OCI-LY7 (cell line): ENCODE data around the gene PANK3. TPM values are rescaled to one million over a fixed set of nuclear protein-coding genes. Genes with fewer than 3 reads are reported as not detected.
"Not testable (repeated sequence)": the region's sequence is repeated elsewhere in the genome, so short reads cannot be mapped to it uniquely, and the experiment has no call there.

ENCODE experiments used
- BruUV-seq: library from RNA; stranded (reverse); fragments of 400-500 nt; replicated peaks from 2 replicates; lab custom pipeline; 2021; lab: Mats Ljungman, UMichigan
- CTCF ChIA-PET: fragments of 300-600 bp; sonication (Branson Sonifier 250); formaldehyde crosslinking; loops from one replicate; lab custom pipeline; 2022; ENCODE audit warnings: antibody characterized with exemption; ENCODE audit not compliant: unreplicated experiment; lab: Charles Lee
- POLR2A ChIA-PET: fragments of 300-600 bp; sonication (Branson Sonifier 250); formaldehyde crosslinking; loops from one replicate; lab custom pipeline; 2022; ENCODE audit warnings: antibody characterized with exemption; lab: Charles Lee
- DNase-seq: peaks from one replicate; pipeline ENCODE4 v3.0.0-alpha.2; 2015; ENCODE audit warnings: low spot score
- H2AFZ ChIP-seq: fragments of 200-600 bp; sonication (generic), shearing (Covaris generic); 2 replicates; pipeline ENCODE4 v1.6.1; 2014; ENCODE audit warnings: mild to moderate bottlenecking, antibody characterized with exemption, low read length, moderate library complexity
- H3K27ac ChIP-seq: fragments of 200-600 bp; sonication (generic); 2 replicates; pipeline ENCODE4 v1.5.1; 2014; ENCODE audit warnings: mixed run types, low read depth, mild to moderate bottlenecking, moderate library complexity, low read length, inconsistent platforms; ENCODE audit not compliant: poor library complexity, severe bottlenecking
- H3K36me3 ChIP-seq: fragments of 200-600 bp; sonication (generic); 2 replicates; pipeline ENCODE4 v1.6.1; 2014; ENCODE audit warnings: mild to moderate bottlenecking, antibody characterized with exemption, low read length, moderate library complexity, mixed read lengths; ENCODE audit not compliant: insufficient read depth
- H3K4me1 ChIP-seq: fragments of 200-600 bp; sonication (generic); 2 replicates; pipeline ENCODE4 v1.5.1; 2014; ENCODE audit warnings: mild to moderate bottlenecking, low read length; ENCODE audit not compliant: insufficient read depth, poor library complexity, severe bottlenecking
- H3K4me2 ChIP-seq: fragments of 200-600 bp; sonication (generic); 2 replicates; pipeline ENCODE4 v1.6.1; 2014; ENCODE audit warnings: mild to moderate bottlenecking, low read length
- H3K4me3 ChIP-seq: fragments of 200-600 bp; sonication (generic); 2 replicates; pipeline ENCODE4 v1.5.1; 2014; ENCODE audit warnings: mild to moderate bottlenecking, low read depth, low read length; ENCODE audit not compliant: poor library complexity, severe bottlenecking
- H3K79me2 ChIP-seq: fragments of 200-600 bp; sonication (generic); 2 replicates; pipeline ENCODE4 v1.6.1; 2016; ENCODE audit warnings: low read depth, mild to moderate bottlenecking, low read length, moderate library complexity, mixed read lengths; ENCODE audit not compliant: insufficient read depth
- H3K9me2 ChIP-seq: fragments of 200-600 bp; sonication (generic); 2 replicates; pipeline ENCODE4 v1.6.1; 2016; ENCODE audit warnings: mild to moderate bottlenecking, low read length, mixed read lengths; ENCODE audit not compliant: insufficient read depth
- H3K9me3 ChIP-seq: fragments of 200-600 bp; sonication (generic); 2 replicates; pipeline ENCODE4 v1.6.1; 2014; ENCODE audit warnings: mild to moderate bottlenecking, mixed run types, low read length, mixed read lengths
- H4K20me1 ChIP-seq: fragments of 200-600 bp; sonication (generic); 2 replicates; pipeline ENCODE4 v1.6.1; 2014; ENCODE audit warnings: mild to moderate bottlenecking, antibody characterized with exemption, low read length, moderate library complexity, mixed read lengths; ENCODE audit not compliant: insufficient read depth
- EZH2phosphoT487 ChIP-seq: fragments of 200-600 bp; sonication (generic); IDR thresholded peaks from 2 replicates; pipeline ENCODE4 v1.6.1; 2018; ENCODE audit warnings: low read depth, borderline replicate concordance, mild to moderate bottlenecking, mixed run types, antibody characterized with exemption, low read length, moderate library complexity, mixed read lengths
- intact Hi-C: fragments of 100-400 bp; cut with micrococcal nuclease; formaldehyde crosslinking; loops from one replicate; pipeline ENCODE4 v1.10.0; 2022; ENCODE audit not compliant: unreplicated experiment
- total RNA-seq, 2 experiments: library from RNA; depleted of rRNA in 1 of 2; stranded (reverse); fragments of >200 nt in 1 of 2; shearing (Covaris generic) in 1 of 2; gene quantifications; 2 replicates each; pipeline ENCODE4 v1.2.3, GENCODE V29; 2014 to 2022
- TF ChIP-seq, protein P1 (sequence below): fragments of 200-600 bp; sonication (generic); conservative IDR thresholded peaks from 2 replicates; pipeline ENCODE4 v1.5.1; 2014; ENCODE audit warnings: mild to moderate bottlenecking, antibody characterized with exemption, low read length, moderate library complexity, mixed read lengths

Gene PANK3
- total RNA-seq, 2 experiments from 2014 or later, result 33.9 to 76.6 TPM

DNA sequence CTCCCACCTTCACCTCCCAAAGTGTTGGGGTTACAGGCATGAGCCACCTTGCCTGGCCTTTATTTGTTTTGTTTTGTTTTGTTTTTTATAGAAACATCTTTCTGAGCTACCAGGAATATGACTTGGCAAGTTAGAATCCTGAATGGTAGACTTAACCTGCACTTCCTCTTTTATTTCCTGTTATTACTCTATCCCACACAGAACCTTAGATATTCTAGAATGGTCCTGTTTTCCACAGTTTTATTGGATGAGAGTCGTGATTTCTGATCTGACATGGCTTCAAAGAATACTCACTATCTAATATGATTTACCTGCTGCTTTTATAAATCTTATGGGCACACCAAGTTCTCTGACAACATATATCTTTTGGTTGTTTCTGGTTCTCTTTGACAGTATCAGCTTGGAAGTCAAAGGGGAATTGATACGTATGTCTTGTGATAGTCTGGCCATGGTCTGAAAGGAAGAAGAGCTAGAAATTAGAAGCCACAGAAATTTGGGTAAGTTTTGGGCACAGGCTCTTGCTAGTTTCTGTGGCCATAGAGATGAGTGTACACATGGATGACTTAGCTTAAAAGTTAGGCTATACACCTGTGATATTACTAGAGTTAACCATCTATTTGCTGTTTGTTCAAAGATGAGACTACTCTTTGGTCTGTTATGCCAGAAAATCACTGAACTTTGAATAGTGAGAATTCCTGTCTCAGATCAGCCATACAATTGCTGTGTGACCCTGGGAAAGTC, 4.7 kb upstream of the PANK3 start:
- no peak overlapping the region for H3K27ac ChIP-seq
- intact Hi-C loops, result no loop called here
- ChIA-PET CTCF (interaction anchor here (0.5 kb wide), 1 partner anchor 144 kb away, joined by 4 read pairs; no protein-coding TSS in a partner anchor), POLR2A (interaction anchor here (0.7 kb wide), 1 partner anchor 103 kb away, joined by 3 read pairs; no protein-coding TSS in a partner anchor)
- no peak overlapping the region for H3K4me2 ChIP-seq
- no TSS peak for BruUV-seq
- H3K4me1 ChIP-seq, result peaks cover 8% of the 10 kb centered on the region
- no peak for TF ChIP-seq EZH2phosphoT487
- TF ChIP-seq, protein P1, sequence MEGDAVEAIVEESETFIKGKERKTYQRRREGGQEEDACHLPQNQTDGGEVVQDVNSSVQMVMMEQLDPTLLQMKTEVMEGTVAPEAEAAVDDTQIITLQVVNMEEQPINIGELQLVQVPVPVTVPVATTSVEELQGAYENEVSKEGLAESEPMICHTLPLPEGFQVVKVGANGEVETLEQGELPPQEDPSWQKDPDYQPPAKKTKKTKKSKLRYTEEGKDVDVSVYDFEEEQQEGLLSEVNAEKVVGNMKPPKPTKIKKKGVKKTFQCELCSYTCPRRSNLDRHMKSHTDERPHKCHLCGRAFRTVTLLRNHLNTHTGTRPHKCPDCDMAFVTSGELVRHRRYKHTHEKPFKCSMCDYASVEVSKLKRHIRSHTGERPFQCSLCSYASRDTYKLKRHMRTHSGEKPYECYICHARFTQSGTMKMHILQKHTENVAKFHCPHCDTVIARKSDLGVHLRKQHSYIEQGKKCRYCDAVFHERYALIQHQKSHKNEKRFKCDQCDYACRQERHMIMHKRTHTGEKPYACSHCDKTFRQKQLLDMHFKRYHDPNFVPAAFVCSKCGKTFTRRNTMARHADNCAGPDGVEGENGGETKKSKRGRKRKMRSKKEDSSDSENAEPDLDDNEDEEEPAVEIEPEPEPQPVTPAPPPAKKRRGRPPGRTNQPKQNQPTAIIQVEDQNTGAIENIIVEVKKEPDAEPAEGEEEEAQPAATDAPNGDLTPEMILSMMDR, result no peak
- H2AFZ ChIP-seq, result peak overlapping the region; percentile 21; the same call in 1 of the 2 replicates
- H3K36me3 ChIP-seq, result no peaks in the 10 kb centered on the region
- peaks cover 1% of the 10 kb centered on the region for H4K20me1 ChIP-seq
- peaks cover 2% of the 10 kb centered on the region for H3K79me2 ChIP-seq
- no peaks in the 10 kb centered on the region for H3K9me3 ChIP-seq
- no peak for DNase-seq
- no peak overlapping the region for H3K4me3 ChIP-seq
- no peaks in the 10 kb centered on the region for H3K9me2 ChIP-seq

DNA sequence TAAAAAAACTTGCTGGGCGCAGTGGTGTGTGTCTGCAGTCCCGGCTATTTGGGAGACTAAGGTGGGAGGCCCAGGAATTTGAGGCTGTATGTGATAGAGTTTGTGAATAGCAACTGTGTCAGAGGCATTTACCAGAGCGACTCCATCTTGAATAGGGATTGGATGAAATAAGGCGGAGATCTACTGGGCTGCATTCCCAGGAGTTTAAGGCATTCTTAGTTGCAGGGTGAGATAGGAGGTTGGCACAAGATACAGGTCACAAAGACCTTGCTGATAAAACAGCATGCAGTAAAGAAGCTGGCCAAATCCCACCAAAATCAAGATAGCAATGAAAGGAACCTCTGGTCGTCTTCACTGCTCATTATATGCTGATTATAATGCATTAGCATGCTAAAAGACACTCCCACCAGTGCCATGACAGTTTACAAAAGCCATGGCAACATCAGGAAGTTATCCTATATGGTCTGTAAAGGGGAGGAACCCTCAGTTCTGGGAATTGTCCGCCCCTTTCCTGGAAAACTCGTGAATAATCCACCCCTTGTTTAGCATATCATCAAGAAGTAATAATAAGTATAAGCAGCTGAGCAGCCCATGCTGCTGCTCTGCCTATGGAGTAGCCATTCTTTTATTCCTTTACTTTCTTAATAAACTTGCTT, 1.8 kb upstream of the PANK3 start:
- H3K79me2 ChIP-seq, result peaks cover 32% of the 10 kb centered on the region
- H3K9me3 ChIP-seq, H3K9me2 ChIP-seq, H3K4me3 ChIP-seq, DNase-seq, H3K4me2 ChIP-seq, intact Hi-C loops, H3K27ac ChIP-seq, BruUV-seq, CTCF ChIA-PET: not testable (repeated sequence)
- peak overlapping the region; percentile 84; the same call in 1 of the 2 replicates for H2AFZ ChIP-seq
- POLR2A ChIA-PET, result interaction anchor here (0.6 to 1.4 kb wide), 6 partner anchors 9 to 1002 kb away, joined by 3 to 4 read pairs (median 4); partner anchors contain the start of gene SPDL1
- peaks cover 22% of the 10 kb centered on the region for H3K4me1 ChIP-seq
- H4K20me1 ChIP-seq, result peaks cover 26% of the 10 kb centered on the region
- peaks cover 19% of the 10 kb centered on the region for H3K36me3 ChIP-seq

DNA sequence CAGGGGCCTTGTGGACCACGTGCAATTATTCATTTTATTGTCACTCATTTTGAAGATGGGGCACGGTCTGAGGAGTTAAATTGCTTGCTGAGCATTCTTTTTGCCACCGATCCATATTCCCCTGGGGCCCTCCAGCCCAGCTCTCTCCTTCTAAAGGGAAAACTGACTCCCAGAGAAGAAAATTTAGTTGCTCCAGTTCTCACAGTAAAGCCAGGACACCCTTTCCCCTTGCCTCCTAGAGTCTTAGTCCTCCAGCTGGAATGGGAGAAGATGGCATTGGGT, 1.0 kb upstream of the PANK3 start:
- Histone ChIP-seq H3K4me3 (peak overlapping the region; percentile 98), H3K9me3 (peaks cover 4% of the 10 kb centered on the region; the same call in 1 of the 2 replicates), H4K20me1 (peaks cover 28% of the 10 kb centered on the region), H3K36me3 (peaks cover 27% of the 10 kb centered on the region), H3K9me2 (no peaks in the 10 kb centered on the region), H3K27ac (peak overlapping the region; percentile 70), H3K79me2 (peaks cover 40% of the 10 kb centered on the region), H3K4me1 (peaks cover 26% of the 10 kb centered on the region), H3K4me2 (peak overlapping the region; percentile 91), H2AFZ (peak overlapping the region; percentile 84)
- BruUV-seq, result TSS peak; percentile 99
- CTCF ChIA-PET, result no interaction called here
- POLR2A ChIA-PET, result interaction anchor here (0.6 to 1.6 kb wide), 7 partner anchors 8 to 172 kb away, joined by 3 to 4 read pairs (median 4); no protein-coding TSS in a partner anchor
- intact Hi-C loops, result no loop called here
- no peak for TF ChIP-seq EZH2phosphoT487
- TF ChIP-seq, protein P1, result no peak
- DNase-seq, result no peak
